Measurements from ENCODE around the gene CEMP1. TPM values are rescaled to one million over a fixed set of nuclear protein-coding genes. Genes with fewer than 3 reads are reported as not detected.

The CEMP1 gene
- total RNA-seq, 1 experiment from 2014 or later: 0.15 TPM

DNA sequence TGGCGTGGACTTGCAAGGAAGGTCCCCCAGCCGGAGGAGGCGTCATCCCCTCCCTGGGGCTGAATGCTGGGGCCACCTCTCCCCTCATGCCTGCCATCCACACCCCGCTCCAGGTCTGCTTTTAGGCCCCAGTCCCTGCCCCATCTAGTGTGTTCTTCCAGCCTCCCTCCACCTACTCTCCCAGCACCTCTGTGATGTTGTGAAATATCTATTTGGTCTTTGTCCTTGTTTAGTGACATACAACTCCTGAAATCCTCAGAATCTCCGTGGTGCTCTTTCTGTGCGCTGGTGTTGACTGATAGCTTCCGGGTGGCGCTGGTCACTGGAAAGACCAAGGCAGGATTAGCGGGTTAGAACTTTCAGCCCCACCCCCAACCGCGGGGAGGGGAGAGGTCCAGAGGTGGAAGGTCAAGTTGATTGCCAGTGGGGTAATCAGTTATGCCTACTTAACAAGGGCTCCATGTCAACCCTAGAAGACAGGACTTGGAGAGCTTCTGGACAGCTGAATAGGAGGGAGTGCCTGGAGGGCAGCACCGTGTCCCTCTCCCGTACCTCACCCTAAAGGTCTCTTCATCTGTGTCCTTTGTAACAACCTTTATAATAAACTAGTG lies 46.2 kb downstream of the CEMP1 start:
- POLR2A ChIA-PET: no interaction called here
- CTCF ChIA-PET: interaction anchor here (2.2 kb wide), 1 partner anchor 16 kb away, joined by 14 read pairs; no protein-coding TSS in a partner anchor
- ATAC-seq (no peak), DNase-seq (ENCODE audit: low spot score) (no peak)
- Mint-ChIP-seq H3K9me3 (no peaks in the 10 kb centered on the region), H3K4me3 (no peak overlapping the region), H3K36me3 (no peaks in the 10 kb centered on the region), H3K27ac (peak overlapping the region; percentile 50; the same call in 1 of the 2 replicates), H3K27me3 (ENCODE audit: low read depth) (no peaks in the 10 kb centered on the region; the same call in 1 of the 2 replicates), H3K4me1 (0 out of 2 replicates have a peak, but pooled peaks cover 4% of the 10 kb centered on the region)
- no peak for TF ChIP-seq JUN (CRISPR knock-in tag; IDR thresholded peaks at IDR 0.05)
- TF ChIP-seq ZNF423 (CRISPR knock-in tag; IDR thresholded peaks at IDR 0.05): no peak
- TF ChIP-seq, protein P1, sequence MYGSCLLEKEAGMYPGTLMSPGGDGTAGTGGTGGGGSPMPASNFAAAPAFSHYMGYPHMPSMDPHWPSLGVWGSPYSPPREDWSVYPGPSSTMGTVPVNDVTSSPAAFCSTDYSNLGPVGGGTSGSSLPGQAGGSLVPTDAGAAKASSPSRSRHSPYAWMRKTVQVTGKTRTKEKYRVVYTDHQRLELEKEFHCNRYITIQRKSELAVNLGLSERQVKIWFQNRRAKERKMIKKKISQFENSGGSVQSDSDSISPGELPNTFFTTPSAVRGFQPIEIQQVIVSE (CRISPR knock-in tag; IDR thresholded peaks at IDR 0.05; ENCODE audit: borderline replicate concordance): no peak
- TF ChIP-seq GABPB1 (CRISPR knock-in tag; IDR thresholded peaks at IDR 0.05): peak; percentile 49; the same call in 1 of the 2 replicates

DNA sequence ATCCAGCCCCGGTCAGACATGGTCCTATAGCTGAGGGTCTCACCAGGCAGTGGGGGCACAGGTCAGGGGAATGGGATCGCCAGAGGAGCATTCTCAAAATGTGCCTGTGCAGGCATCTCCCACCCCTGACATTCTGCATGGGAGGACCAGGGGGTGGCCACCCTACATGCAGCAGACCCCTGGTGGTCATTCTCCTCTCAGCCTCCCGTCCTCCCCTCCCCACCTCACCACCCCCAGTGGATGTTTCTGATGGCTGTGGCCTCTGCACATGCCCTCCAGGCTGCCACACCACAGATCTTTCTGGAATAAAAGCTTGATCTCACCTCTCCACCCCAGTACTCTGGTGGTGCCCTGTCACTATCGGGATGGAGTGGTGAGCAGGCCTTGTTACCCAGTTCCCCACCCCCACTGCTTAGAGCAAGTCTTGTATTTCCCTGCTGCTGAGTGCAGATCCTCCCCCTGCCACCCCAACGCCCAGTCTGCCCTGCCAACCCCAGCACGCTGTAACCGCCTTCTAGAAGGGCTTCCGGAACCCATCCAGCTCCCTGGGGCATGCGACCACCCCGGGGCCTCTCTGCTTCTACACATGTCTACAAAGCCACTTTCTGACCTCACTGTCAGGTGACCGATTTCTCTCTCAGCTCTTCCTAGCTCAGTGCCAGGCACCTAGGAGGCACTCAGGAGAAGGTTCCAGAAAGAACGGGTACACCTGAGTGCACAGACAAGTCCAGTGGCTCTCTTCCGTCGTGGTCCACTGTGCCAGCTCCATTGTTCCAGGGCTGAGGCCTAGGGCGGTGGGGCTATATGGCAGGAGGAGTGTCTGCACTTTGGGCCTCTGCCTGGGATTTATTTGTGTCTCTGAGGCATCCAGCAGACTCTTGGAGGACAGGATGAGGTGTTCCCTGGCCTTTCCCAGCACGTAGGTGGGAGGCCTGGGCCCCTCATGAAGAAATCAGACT lies 47.0 kb downstream of the CEMP1 start:
- Mint-ChIP-seq H3K4me3 (no peak overlapping the region), H3K9me3 (no peaks in the 10 kb centered on the region)
- POLR2A ChIA-PET: interaction anchor here (1.2 kb wide), 1 partner anchor 15 kb away, joined by 3 read pairs; no protein-coding TSS in a partner anchor

GRCh38 chr16:2482708-2483534 lies 48.3 kb downstream of the CEMP1 start:
- ChIA-PET POLR2A (interaction anchor here (1.2 kb wide), 1 partner anchor 13 kb away, joined by 3 read pairs; no protein-coding TSS in a partner anchor), CTCF (interaction anchor here (1.2 to 2.4 kb wide), 2 partner anchors 10 to 18 kb away, joined by 3 to 19 read pairs; no protein-coding TSS in a partner anchor)
- DNase-seq (ENCODE audit: low spot score): no peak
- 0 out of 2 replicates have a peak, but pooled peaks cover 4% of the 10 kb centered on the region for H3K4me1 Mint-ChIP-seq
- H3K4me3 Mint-ChIP-seq: no peak overlapping the region
- H3K36me3 Mint-ChIP-seq: no peaks in the 10 kb centered on the region
- no peaks in the 10 kb centered on the region; the same call in 1 of the 2 replicates for H3K27me3 Mint-ChIP-seq (ENCODE audit: low read depth)
- peak overlapping the region; percentile 25; the same call in 1 of the 2 replicates for H3K27ac Mint-ChIP-seq
- no peak for ATAC-seq
- no peaks in the 10 kb centered on the region for H3K9me3 Mint-ChIP-seq
- TF ChIP-seq CBFB (CRISPR knock-in tag; IDR thresholded peaks at IDR 0.05; ENCODE audit: low read depth) (no peak), FOXP4 (CRISPR knock-in tag; IDR thresholded peaks at IDR 0.05) (no peak), ZNF671 (CRISPR knock-in tag; IDR thresholded peaks at IDR 0.05) (no peak), ESRRA (CRISPR knock-in tag; IDR thresholded peaks at IDR 0.05; ENCODE audit: borderline replicate concordance) (no peak), OVOL2 (CRISPR knock-in tag; IDR thresholded peaks at IDR 0.05; ENCODE audit: borderline replicate concordance) (no peak), FOXJ3 (CRISPR knock-in tag; IDR thresholded peaks at IDR 0.05; ENCODE audit: borderline replicate concordance) (no peak), EMX1 (CRISPR knock-in tag; IDR thresholded peaks at IDR 0.05) (no peak), USF1 (CRISPR knock-in tag; IDR thresholded peaks at IDR 0.05) (no peak), E2F4 (CRISPR knock-in tag; IDR thresholded peaks at IDR 0.05; ENCODE audit: borderline replicate concordance, low read depth) (no peak), ATF2 (CRISPR knock-in tag; IDR thresholded peaks at IDR 0.05; ENCODE audit: borderline replicate concordance, low read depth) (no peak), RORB (CRISPR knock-in tag; IDR thresholded peaks at IDR 0.05) (no peak)
- TF ChIP-seq, protein P2, sequence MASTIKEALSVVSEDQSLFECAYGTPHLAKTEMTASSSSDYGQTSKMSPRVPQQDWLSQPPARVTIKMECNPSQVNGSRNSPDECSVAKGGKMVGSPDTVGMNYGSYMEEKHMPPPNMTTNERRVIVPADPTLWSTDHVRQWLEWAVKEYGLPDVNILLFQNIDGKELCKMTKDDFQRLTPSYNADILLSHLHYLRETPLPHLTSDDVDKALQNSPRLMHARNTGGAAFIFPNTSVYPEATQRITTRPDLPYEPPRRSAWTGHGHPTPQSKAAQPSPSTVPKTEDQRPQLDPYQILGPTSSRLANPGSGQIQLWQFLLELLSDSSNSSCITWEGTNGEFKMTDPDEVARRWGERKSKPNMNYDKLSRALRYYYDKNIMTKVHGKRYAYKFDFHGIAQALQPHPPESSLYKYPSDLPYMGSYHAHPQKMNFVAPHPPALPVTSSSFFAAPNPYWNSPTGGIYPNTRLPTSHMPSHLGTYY (CRISPR knock-in tag; IDR thresholded peaks at IDR 0.05): no peak

More for the DNA sequence above, 47.0 kb downstream of the CEMP1 start:
- 0 out of 2 replicates have a peak, but pooled peaks cover 4% of the 10 kb centered on the region for H3K4me1 Mint-ChIP-seq
- CTCF ChIA-PET: interaction anchor here (2.4 kb wide), 1 partner anchor 17 kb away, joined by 19 read pairs; no protein-coding TSS in a partner anchor
- no peaks in the 10 kb centered on the region for H3K36me3 Mint-ChIP-seq
- DNase-seq (ENCODE audit: low spot score): no peak
- ATAC-seq: no peak
- H3K27ac Mint-ChIP-seq: peak overlapping the region; percentile 57
- H3K27me3 Mint-ChIP-seq (ENCODE audit: low read depth): no peaks in the 10 kb centered on the region; the same call in 1 of the 2 replicates
- no peak for TF ChIP-seq NR2C2 (CRISPR knock-in tag; IDR thresholded peaks at IDR 0.05)
- no peak for TF ChIP-seq RORB (CRISPR knock-in tag; IDR thresholded peaks at IDR 0.05)
- no peak for TF ChIP-seq SMAD4 (CRISPR knock-in tag; IDR thresholded peaks at IDR 0.05)
- TF ChIP-seq SP1 (CRISPR knock-in tag; conservative IDR thresholded peaks at IDR 0.05): no peak
- TF ChIP-seq RELA (CRISPR knock-in tag; IDR thresholded peaks at IDR 0.05; ENCODE audit: borderline replicate concordance): no peak
- TF ChIP-seq MXD4 (CRISPR knock-in tag; IDR thresholded peaks at IDR 0.05; ENCODE audit: borderline replicate concordance): no peak
- no peak for TF ChIP-seq ELF4 (CRISPR knock-in tag; IDR thresholded peaks at IDR 0.05; ENCODE audit: low read depth)
- no peak for TF ChIP-seq ZBTB21 (CRISPR knock-in tag; IDR thresholded peaks at IDR 0.05; ENCODE audit: borderline replicate concordance)
- TF ChIP-seq CREB1 (CRISPR knock-in tag; IDR thresholded peaks at IDR 0.05): no peak
- TF ChIP-seq ETV6 (CRISPR knock-in tag; IDR thresholded peaks at IDR 0.05): no peak
- TF ChIP-seq SOX15 (CRISPR knock-in tag; IDR thresholded peaks at IDR 0.05): no peak
- TF ChIP-seq NFATC4 (CRISPR knock-in tag; IDR thresholded peaks at IDR 0.05): no peak
- no peak for TF ChIP-seq NR1H2 (CRISPR knock-in tag; IDR thresholded peaks at IDR 0.05)
- no peak for TF ChIP-seq JUN (CRISPR knock-in tag; IDR thresholded peaks at IDR 0.05)
